Pons (tissue), 1 donor: Measurements from ENCODE around the gene GAS6.
"Not testable (repeated sequence)": the region's sequence is repeated elsewhere in the genome, so short reads cannot be mapped to it uniquely, and the experiment has no call there.

ENCODE experiments used
- DNase-seq: peaks from one replicate; pipeline ENCODE4 v3.0.0-alpha.2; 2016; ENCODE audit warnings: low spot score

The GAS6 gene

DNA sequence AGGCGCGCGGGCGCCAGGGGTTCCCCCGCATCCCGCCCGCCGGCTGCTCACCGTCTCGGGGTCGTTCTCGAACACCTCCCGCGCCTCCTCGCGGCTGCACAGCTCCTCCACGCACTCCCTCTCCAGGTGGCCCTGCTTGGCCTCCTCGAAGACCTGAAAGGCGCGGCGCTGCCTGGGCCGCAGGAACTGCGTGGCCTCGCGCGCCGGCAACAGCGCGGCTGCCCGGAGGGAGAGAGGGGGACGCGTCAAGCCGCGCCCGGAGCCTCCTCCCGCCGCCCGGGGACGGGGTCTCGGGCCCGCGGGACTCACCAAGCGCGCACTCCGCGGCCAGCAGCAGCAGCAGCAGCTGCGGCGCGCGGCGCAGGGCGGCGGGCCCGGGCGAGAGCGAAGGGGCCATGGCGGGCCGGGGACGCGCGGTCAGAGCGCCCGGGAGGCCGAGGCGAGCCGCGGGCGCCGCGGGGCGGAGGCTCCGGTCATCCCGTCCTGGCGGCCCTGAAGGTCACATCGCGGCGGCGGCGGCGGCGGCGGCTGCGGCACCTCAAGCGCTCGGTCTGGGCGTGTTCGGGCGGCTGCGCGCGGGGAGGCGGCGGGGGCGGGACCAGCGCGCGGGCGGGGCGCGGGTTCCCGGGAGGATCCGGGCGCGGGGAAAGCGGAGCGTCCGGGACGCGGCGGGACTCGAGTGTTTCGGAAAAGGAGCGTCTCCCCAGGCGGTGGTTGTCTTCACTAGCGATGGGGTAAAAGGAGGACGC is at the start of gene GAS6:
TSS of gene GAS6 (minus strand) at position 553 of the 749 bp plus-strand sequence. CDS start at position 397, 156 bp downstream.
- DNase-seq = no peak

- DNase-seq = not testable (repeated sequence)
Observed at GRCh38 chr13:113913408-113913807, 49.5 kb upstream of the GAS6 start.

DNA sequence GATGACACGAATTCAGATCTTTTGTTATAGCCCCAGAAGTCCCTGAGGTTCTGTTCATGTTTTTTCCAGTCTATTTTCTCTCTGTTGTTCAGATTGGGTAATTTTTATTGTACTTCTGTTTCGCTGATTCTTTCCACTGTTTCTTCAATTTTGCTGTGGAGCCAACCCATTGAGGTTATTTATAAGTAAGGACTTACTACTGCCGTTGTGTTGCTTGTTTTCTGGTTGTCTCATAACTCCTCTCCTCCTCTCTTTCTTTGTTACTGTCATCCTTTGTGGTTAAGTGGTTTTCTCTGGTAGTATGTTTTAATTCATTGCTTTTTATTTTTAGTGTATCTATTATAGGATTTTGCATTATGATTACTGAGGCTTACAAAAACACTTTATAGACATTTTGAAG is 48.7 kb upstream of the GAS6 start:
- no peak for DNase-seq

GRCh38 chr13:113907635-113908617 is 44.0 kb upstream of the GAS6 start:
- no peak for DNase-seq

DNA sequence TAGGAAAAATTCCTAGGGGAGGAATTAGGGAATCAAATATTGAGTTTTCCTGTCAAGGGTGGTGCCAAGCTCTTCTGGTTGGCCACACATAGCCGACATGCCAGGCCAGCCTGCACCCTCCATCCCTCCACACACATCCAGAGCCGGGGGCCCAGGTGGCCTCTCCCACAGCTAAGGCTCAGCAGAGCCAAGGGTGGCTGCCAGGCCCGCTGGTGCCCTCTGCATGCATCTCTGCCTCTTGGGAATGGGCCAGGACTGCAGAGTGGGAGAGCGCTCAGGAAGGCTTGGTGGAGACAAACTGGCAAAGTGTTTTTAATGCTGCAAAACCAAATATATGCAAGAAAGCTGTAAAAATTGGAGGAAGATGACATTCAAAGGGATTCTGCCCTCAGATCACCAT is 42.7 kb upstream of the GAS6 start:
- DNase-seq = no peak

GRCh38 chr13:113905942-113906341 is 42.1 kb upstream of the GAS6 start:
- DNase-seq = no peak

GRCh38 chr13:113905018-113905417 is 41.1 kb upstream of the GAS6 start:
- no peak for DNase-seq

- peak; percentile 56 for DNase-seq
Observed at GRCh38 chr13:113904411-113904810, 40.5 kb upstream of the GAS6 start.

DNA sequence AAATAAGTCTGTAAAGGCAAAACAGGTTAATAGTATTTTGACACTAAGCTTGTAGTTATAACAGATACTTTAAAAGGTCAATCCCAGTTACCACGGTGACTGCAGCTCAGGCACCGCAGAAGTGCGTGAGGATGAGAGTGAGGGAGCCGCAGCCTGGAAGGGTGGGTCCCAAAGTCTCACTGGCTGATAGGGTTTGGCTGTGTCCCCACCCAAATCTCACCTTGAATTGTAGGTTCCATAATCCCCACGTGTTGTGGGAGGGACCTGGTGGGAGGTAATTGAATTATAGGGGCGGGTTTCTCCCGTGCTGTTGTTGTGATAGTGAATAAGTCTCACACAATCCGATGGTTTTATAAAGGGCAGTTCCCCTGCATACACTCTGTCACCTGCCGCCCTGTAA is 40.0 kb upstream of the GAS6 start:
- no peak for DNase-seq

DNA sequence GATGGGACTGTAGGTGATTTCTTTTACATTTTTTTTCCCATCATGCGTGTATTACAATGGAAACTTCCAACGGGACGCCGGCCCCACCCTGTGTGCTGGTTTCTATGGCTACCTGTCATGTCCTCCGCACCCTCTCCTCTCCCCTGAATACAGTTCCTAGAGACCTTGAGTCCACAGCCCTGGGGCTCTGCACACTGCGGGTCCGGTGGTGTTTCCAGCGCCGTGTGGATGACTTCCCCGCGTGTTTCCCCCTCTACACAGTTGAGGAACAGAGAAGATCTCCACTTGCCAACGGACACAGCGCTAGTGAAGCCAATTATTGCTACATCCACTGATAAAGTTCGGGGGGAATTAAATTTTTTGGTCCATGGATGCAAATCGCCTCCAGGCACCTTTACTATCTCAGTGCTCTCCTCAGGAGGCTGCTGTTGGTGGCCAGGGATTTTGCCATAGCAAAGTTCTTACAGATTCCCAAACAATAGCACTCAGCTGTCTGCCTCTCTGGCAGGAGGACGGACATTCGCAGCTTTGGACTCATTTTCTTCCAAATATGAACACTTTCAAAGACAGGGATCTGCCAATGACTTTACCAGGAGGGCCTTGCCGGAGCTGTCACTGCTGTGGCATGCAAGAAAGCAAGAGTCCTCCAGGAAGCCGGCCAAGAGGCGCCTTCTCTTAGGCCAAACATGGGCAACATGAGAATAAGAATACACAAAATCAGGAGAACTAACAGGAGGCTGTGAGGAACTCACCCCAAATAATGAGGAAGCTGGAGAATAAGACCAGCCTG is 39.3 kb upstream of the GAS6 start:
- DNase-seq = no peak

GRCh38 chr13:113902481-113902880 is 38.6 kb upstream of the GAS6 start:
- no peak for DNase-seq

- no peak for DNase-seq
Observed at GRCh38 chr13:113901642-113902041, 37.8 kb upstream of the GAS6 start.

DNA sequence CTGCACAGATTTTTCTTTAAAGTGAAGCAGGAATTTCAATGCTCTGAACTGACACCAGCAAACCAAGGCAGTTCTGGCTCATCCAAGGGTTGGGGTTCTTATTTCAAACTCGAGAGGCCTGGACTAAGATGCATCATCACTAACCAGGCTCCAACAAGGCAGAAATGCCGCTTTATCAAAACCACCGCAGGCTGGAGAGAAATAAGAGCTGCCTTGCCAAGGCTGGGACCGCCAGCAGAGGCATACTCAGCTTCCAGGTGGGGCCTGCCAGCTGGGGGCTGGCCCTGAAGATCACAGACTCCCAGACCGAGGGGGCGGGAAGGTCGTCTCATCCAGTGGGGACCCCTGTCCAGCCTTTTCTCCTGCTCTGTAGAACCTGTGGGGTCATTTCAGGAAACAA is 37.4 kb upstream of the GAS6 start:
- no peak for DNase-seq

GRCh38 chr13:113900646-113901045 is 36.8 kb upstream of the GAS6 start:
- DNase-seq = no peak

GRCh38 chr13:113898391-113898790 is 34.5 kb upstream of the GAS6 start:
- no peak for DNase-seq

- DNase-seq = no peak
Observed at GRCh38 chr13:113897966-113898365, 34.1 kb upstream of the GAS6 start.

GRCh38 chr13:113897161-113897560 is 33.3 kb upstream of the GAS6 start:
- DNase-seq = no peak

- DNase-seq = no peak
Observed at GRCh38 chr13:113895436-113895835, 31.6 kb upstream of the GAS6 start.

DNA sequence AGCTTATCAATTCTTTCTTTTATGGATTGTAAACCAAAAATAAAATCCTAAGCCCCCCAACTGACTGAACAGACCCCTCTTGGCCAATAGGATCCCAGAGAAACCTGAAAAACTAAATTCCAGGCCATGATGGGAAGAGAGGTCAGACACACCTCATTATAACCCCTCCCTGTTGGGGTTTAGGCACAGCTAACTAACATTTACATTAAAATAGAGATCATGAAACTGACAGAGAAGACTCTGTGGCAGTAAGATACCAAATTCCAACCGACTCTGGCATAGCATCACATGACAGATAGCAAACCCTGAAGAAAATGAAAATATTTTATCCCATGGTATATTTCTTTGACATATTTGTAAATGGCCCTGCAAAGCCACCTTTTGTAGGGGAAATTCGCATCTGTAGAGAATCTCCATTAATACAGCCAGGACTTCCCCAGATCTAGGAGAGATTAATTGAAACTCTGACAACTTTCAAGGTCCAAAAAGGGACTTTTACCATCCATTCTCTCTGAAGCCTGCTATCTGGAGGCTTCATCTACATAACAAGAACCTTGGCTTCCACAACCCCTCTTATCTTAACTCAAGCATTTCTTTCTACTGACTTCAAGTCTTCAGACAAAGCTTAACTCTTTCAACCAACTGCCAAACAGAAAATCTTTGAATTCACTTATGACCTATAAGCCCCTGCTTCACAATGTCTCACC is 27.1 kb upstream of the GAS6 start:
- no peak for DNase-seq

GRCh38 chr13:113889467-113889866 is 25.6 kb upstream of the GAS6 start:
- DNase-seq = no peak

DNA sequence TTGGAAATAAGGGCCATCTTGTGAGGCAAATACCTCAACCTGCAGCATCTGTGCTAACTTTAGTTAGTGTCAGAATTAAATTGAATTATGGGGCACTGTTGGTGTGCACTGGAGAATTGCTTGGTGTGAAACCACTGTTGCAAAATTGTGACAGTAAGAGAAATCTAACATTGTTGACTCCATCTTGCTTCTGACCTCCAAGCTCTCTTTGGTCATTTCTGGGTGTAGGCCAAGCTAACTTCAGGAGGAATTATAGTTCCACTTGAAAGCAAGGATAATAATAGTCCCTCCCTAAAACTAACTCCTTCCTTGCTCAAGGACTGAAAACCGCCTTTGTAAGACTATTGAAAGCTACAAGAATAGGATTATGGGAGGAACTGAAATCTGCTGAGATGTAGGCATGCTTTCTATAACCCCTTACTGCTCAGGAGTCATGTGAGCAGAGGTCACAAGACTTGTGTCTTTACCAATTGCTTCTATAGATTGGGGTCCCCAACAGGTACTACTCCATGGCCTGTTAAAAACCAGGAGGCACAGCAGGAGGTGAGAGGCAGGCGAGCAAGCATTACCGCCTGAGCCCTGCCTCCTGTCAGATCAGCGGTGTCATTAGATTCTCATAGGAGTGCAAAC is 24.9 kb upstream of the GAS6 start:
- peak; percentile 6 for DNase-seq
